Breast epithelium (tissue), 4 donors: ENCODE results near the gene AKAP8L. TPM values are rescaled to one million over a fixed set of nuclear protein-coding genes. Genes with fewer than 3 reads are reported as not detected.

Source experiments
- DNase-seq, 2 donors: peaks; one replicate each; pipeline ENCODE4 v3.0.0-alpha.2; 2019; ENCODE audit warnings: low spot score in 2 of 2
- H3K27ac ChIP-seq, 2 donors: fragments of 200-600 bp; sonication (generic) in 1 of 2; one replicate each; pipeline ENCODE4 v1.5.1; 2016 to 2019; ENCODE audit warnings: mild to moderate bottlenecking in 1 of 2
- H3K27me3 ChIP-seq, 2 donors: fragments of 200-600 bp; sonication (generic) in 1 of 2; one replicate each; pipeline versions ENCODE4 v1.5.1 to v1.6.0; 2017 to 2019; ENCODE audit warnings: control low read depth in 1 of 2, mild to moderate bottlenecking in 1 of 2
- H3K36me3 ChIP-seq: fragments of 200-600 bp; one replicate; pipeline ENCODE4 v1.5.1; 2019
- H3K4me1 ChIP-seq, 2 donors: fragments of 200-600 bp; sonication (generic); one replicate each; pipeline ENCODE4 v1.5.1; 2016 to 2019; ENCODE audit warnings: control low read depth in 1 of 2
- H3K4me3 ChIP-seq, 3 donors: fragments of 200-600 bp; sonication (generic); 1 replicate in 2 of 3; 2 replicates in 1 of 3; pipeline ENCODE4 v1.5.1; 2016 to 2019; ENCODE audit warnings: mild to moderate bottlenecking in 3 of 3, moderate library complexity in 2 of 3
- H3K9me3 ChIP-seq, 2 donors: fragments of 200-600 bp; sonication (generic) in 1 of 2; one replicate each; pipeline ENCODE4 v1.5.1; 2016 to 2019; ENCODE audit warnings: control low read depth in 1 of 2
- POLR2A ChIP-seq: fragments of 450-650 bp; IDR thresholded peaks from one replicate; pipeline ENCODE4 v1.6.1; 2016; ENCODE audit warnings: antibody characterized with exemption, mild to moderate bottlenecking, moderate library complexity
- POLR2AphosphoS5 ChIP-seq, 3 donors: sonication (generic); formaldehyde crosslinking; IDR thresholded peaks; one replicate each; pipeline ENCODE4 v1.6.1; 2017; ENCODE audit warnings: antibody characterized with exemption in 3 of 3
- intact Hi-C: fragments of 100-400 bp; cut with DNase I; formaldehyde crosslinking; loops from one replicate; pipeline ENCODE4 v1.15.1; 2023; ENCODE audit warnings: low total_unique reads
- total RNA-seq, 3 donors: library from RNA; depleted of rRNA; stranded (reverse); fragments of >200 nt; gene quantifications; one replicate each; pipeline ENCODE4 v1.1.0, GENCODE V29; 2016
- TF ChIP-seq, protein P1 (sequence below), 3 donors: fragments of 450-650 bp; IDR thresholded peaks; one replicate each; pipeline ENCODE4 v1.5.1; 2016 to 2017; ENCODE audit warnings: antibody characterized with exemption in 3 of 3, mild to moderate bottlenecking in 3 of 3, moderate library complexity in 3 of 3

The AKAP8L gene
- total RNA-seq, 3 donors from 2014 or later, result 77.6 to 141 (median 122) TPM

- peak in 1 of 2 donors; percentile 43 for DNase-seq
- peaks cover under 1% of the 10 kb centered on the region for H3K36me3 ChIP-seq
- TF ChIP-seq POLR2AphosphoS5 (IDR thresholded peaks at IDR 0.05) (no peak), POLR2A (no peak)
- TF ChIP-seq, protein P1, sequence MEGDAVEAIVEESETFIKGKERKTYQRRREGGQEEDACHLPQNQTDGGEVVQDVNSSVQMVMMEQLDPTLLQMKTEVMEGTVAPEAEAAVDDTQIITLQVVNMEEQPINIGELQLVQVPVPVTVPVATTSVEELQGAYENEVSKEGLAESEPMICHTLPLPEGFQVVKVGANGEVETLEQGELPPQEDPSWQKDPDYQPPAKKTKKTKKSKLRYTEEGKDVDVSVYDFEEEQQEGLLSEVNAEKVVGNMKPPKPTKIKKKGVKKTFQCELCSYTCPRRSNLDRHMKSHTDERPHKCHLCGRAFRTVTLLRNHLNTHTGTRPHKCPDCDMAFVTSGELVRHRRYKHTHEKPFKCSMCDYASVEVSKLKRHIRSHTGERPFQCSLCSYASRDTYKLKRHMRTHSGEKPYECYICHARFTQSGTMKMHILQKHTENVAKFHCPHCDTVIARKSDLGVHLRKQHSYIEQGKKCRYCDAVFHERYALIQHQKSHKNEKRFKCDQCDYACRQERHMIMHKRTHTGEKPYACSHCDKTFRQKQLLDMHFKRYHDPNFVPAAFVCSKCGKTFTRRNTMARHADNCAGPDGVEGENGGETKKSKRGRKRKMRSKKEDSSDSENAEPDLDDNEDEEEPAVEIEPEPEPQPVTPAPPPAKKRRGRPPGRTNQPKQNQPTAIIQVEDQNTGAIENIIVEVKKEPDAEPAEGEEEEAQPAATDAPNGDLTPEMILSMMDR (IDR thresholded peaks at IDR 0.05), result no peak
- no peaks in the 10 kb centered on the region for H3K27me3 ChIP-seq
- intact Hi-C loops, result loop anchor here (5.0 to 10.0 kb wide), 2 partner anchors 54 to 659 kb away; no protein-coding TSS in a partner anchor
- peak overlapping the region; percentile 98 to 99 for H3K27ac ChIP-seq
- peak overlapping the region; percentile 86 to 93 (median 92) for H3K4me3 ChIP-seq
- no peaks in the 10 kb centered on the region for H3K9me3 ChIP-seq
- peaks cover 9 to 29% of the 10 kb centered on the region in 2 donors for H3K4me1 ChIP-seq
Measured at GRCh38 chr19:15378534-15379082, 40.2 kb downstream of the AKAP8L start.

GRCh38 chr19:15374796-15375440 lies 43.9 kb downstream of the AKAP8L start:
- H3K9me3 ChIP-seq, result no peaks in the 10 kb centered on the region
- peak in 2 of 3 donors; percentile 36 to 58 for TF ChIP-seq POLR2AphosphoS5 (IDR thresholded peaks at IDR 0.05)
- TF ChIP-seq, protein P1 (IDR thresholded peaks at IDR 0.05), result no peak
- peaks cover 12% of the 10 kb centered on the region for H3K36me3 ChIP-seq
- intact Hi-C loops, result loop anchor here (5.0 to 10.0 kb wide), 2 partner anchors 50 to 662 kb away; no protein-coding TSS in a partner anchor
- DNase-seq, result no peak
- H3K27me3 ChIP-seq, result no peaks in the 10 kb centered on the region
- H3K4me3 ChIP-seq, result peak overlapping the region in 2 of 3 donors; percentile 7 to 52
- H3K4me1 ChIP-seq, result peaks cover 9 to 23% of the 10 kb centered on the region in 2 donors
- peak overlapping the region; percentile 33 to 76 for H3K27ac ChIP-seq

DNA sequence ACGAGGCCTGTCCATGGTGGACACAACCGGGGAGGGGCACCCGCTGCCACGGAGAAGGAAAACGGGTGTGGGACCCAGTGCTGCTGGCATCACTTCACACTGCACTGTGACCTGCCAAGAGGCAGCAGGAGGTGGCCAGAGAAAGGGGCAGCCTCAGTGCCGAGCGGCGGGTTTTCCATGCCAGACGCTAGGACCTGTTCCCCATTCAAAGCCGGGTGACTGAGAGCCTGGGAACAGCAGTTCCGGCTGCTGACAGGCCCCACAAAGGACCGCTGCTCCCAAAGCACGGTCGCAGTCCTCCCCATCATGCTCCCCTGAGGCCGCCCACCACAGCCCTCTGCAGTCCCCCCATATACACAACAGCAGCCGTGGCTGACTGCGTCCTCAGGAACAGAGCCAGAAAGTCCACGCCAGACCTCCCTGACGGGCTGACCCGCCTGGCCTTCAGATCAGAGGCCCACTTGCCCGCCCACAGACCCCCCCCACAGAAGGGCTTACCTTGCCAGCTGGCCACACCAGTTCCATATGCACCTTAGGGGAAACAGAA lies 44.6 kb downstream of the AKAP8L start:
- Histone ChIP-seq H3K36me3 (peaks cover 12% of the 10 kb centered on the region), H3K4me3 (peak overlapping the region in 2 of 3 donors; percentile 7 to 52), H3K4me1 (peaks cover 9 to 23% of the 10 kb centered on the region in 2 donors), H3K9me3 (no peaks in the 10 kb centered on the region), H3K27ac (peak overlapping the region; percentile 33 to 76), H3K27me3 (no peaks in the 10 kb centered on the region)
- DNase-seq, result no peak
- TF ChIP-seq POLR2A, result no peak
- TF ChIP-seq, protein P1 (IDR thresholded peaks at IDR 0.05), result no peak
- no peak for TF ChIP-seq POLR2AphosphoS5 (IDR thresholded peaks at IDR 0.05)
- intact Hi-C loops, result loop anchor here (10.0 kb wide), 1 partner anchor 49 kb away; no protein-coding TSS in a partner anchor

GRCh38 chr19:15373644-15374043 lies 45.1 kb downstream of the AKAP8L start:
- intact Hi-C loops, result loop anchor here (10.0 kb wide), 1 partner anchor 49 kb away; no protein-coding TSS in a partner anchor

More at GRCh38 chr19:15373644-15374043, 45.1 kb downstream of the AKAP8L start:
- Histone ChIP-seq H3K27me3 (no peaks in the 10 kb centered on the region), H3K36me3 (peaks cover 12% of the 10 kb centered on the region), H3K4me3 (no peak overlapping the region), H3K4me1 (peaks cover 9 to 23% of the 10 kb centered on the region in 2 donors), H3K27ac (peak overlapping the region in 1 of 2 donors; percentile 76), H3K9me3 (no peaks in the 10 kb centered on the region)
- TF ChIP-seq, protein P1 (IDR thresholded peaks at IDR 0.05), result no peak
- TF ChIP-seq POLR2A (no peak), POLR2AphosphoS5 (IDR thresholded peaks at IDR 0.05) (no peak)
- no peak for DNase-seq
